HK-2 (cell line): ENCODE data around the gene COL5A1.

Experiments used
- DNase-seq: peaks from one replicate; pipeline ENCODE4 v3.0.0-alpha.2; 2018; ENCODE audit not compliant: unreplicated experiment

COL5A1 gene

DNA sequence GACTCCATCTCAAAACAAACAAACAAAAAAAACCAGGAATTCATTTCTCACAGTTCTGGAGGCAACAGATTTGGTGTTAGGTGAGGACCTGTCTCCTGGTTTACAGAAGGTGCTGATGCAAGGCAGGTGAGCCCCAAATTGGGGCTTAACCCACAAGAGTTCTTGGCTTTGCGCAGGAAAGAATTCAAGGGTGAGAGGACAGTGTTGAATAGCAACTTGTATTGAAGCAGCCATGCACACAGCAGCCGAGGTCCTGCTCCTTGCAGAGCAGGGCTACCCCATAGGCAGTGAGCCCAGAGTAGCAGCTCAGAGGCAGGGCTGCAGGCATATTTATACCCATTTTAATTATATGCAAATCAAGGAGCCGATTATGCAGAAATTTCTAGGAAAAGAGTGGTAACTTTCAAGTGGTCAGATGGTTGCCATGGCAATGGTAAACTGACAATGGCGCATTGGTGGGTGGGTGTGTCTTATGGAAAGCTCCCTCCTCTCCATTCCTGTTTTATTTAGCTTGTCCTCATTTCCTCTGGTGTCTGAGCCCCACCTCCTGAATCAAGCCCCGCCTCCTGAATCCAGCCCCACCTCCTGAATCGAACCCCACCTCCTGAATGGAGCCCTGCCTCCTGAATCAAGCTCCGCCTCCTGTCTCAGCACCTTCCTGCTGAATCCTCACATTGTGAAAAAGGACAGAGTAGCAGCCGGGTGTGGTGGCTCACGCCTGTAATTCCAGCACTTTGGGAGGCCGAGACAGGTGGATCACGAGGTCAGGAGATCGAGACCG lies 34.5 kb upstream of the COL5A1 start:
- DNase-seq, result no peak

DNA sequence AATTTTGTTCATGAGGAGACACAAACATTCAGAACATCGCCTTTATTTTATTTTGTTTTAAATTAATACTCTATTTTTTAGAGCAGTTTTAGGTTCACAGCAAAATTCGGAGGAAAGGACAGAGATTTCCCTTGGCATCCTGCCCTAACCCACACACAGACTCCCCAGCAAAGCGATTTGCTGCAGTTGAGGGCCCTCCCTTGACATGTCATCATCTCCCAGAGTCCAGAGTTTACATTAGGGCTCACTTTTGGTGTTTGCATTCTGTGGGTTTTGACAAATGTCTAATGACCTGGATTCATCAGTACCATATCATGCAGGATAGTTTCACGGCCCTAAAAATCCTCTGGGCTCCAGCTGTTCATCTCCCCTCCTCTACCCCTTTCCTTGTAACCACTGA lies 33.6 kb upstream of the COL5A1 start:
- DNase-seq, result no peak

DNA sequence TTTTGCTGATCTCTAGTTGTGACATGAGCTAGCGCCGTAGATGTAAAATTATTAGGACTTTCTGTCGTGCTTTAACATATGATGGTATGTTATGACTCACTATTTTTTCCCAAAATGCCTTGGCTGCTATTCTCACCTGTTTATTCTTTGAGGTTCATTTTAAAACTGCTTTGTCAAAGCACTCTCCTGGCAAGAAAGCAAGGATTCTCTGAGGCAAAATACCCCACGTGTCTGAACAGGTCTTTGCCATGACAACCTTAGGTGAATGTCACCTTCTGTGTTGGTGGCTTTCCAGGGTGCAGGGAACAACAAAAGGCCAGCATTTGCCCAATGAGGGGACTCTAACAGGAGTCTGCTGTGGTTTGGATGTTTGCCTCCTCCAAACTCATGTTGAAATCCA lies 30.6 kb upstream of the COL5A1 start:
- no peak for DNase-seq

DNA sequence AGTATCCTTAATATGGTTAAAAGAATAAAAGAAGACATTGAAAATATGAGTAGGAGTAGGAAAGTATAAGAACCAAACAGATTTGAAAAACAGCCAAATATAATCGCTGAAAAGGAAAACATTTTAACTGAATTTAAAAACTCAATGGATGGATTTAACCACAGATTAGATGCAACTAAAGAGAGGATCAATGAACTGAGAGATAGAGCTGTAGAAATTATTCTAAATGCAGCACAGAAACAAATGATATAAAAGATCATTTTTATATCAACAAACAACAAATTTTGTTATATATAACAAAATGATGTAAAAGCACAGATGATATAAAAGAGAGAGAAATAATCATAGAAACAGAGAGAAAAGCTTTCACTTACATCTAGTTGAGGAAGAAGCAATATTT lies 29.3 kb upstream of the COL5A1 start:
- DNase-seq, result no peak

DNA sequence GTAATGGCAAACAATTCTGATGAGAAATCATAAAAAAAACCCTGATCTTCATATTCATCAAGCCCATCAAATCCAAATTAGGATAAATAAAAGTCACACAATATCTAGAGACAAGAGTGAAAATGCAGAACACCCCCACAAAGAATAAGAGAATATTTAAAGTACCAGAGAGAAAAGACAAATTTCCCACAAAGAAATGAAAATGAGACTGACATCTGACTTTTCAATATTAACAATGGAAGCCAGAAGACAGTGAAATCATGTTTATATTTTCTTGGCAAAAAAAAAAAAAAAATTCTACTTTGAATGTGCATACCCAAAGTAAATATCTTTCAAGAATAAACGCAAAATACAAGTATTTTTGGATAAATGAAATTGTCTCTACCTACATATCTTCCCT lies 28.9 kb upstream of the COL5A1 start:
- no peak for DNase-seq

DNA sequence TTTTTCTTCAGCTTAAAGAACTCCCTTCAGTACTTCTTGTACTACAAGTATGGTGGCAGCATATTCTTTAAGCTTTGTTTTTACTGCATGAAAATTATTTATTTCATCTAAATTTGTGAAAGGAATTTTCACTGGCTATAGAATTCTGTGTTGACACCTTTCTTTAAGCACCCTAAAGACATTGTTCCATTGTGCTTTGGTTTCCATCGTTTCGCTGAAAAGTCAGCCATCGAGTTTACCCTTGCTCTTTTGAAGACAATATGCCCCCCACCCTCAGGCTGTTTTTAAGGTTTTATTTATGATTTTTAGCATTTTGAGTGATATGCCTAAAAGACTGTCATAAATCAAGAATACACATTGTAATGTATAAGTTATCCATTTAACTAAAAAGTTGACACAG lies 27.3 kb upstream of the COL5A1 start:
- DNase-seq, result no peak

DNA sequence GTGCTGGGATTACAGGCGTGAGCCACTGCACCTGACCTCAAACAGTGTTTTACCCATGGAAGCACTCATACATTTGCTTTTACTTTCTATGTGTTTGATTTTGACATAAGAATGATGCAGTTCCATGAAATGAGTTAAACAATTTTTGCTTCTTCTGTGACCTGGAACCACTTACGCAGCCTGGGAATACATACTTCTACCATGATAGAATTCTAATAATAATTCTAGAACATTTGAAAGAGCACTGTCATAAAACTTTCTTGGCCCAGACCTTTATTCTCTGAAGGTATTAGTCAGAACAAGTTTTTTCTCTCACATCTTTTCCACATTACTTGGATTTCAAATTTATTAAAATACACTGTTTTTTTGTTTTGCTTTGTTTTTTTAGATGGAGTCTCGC lies 25.3 kb upstream of the COL5A1 start:
- no peak for DNase-seq

DNA sequence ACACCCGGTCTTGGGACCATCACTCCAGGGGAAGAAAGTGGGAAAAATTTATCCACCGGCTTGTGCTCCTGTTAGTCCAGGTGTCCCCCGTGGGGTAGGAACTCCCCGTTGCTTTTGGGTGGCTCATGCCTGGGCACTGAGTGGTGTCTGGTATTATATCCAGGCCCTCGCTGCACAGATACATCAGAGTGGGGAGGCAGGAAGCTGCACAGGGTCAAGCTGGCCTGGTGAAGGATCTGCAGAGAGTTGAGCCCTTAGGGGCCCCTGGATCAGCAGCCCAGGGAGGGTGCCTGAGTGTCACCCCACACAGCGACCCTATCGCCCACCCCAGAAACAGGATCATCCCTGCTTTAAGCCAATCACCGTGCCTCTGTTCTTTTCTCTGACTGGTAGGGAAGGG lies 24.4 kb upstream of the COL5A1 start:
- no peak for DNase-seq

DNA sequence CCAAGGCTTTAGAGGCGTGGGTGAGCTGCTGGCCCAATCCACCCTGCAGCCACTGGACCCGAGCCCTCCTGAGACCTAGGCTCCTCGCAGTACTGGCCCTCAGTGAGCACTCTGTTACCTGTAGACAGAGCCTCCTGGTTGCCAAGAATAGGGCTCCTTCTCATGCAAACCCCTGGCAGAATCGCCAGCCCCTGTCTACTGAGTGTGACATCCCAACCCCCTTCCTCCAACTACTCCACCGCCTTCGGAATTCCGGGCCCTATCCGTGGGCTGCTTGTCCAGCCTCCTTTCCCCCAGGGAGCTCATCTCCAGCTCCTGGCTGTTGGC lies 23.8 kb upstream of the COL5A1 start:
- no peak for DNase-seq

DNA sequence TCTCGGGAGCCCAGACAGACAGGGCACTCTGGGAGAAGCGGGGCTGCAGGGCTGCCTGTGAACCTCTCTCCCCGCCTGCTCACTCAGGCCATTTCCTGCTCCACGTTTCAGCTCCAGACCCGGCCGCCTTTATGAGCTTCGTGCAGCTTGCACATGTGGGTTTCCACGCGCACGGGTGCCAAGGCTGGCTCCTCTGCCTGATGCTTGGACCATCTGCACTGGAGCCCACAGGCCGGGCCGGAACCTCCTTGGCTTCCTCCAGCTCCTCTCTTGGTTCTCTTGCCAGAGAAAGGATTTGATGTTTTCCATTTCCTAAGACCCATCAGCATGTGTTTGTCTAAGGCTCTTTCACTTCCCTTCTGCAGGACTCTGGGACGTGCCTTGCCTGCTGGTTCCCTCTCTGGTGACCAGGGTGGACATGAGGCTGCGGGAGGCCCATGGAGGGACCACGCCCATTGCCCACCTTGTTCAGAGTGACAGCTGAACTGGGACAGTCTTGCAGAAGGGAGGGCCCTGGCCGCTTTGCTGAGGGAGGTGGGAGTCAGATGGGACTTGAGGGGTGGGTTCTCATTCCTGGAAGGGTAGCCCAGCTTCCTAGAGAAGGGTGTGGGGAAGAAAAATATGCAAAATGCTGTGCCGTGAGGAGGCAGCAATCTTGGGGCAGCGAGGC lies 23.3 kb upstream of the COL5A1 start:
- no peak for DNase-seq

DNA sequence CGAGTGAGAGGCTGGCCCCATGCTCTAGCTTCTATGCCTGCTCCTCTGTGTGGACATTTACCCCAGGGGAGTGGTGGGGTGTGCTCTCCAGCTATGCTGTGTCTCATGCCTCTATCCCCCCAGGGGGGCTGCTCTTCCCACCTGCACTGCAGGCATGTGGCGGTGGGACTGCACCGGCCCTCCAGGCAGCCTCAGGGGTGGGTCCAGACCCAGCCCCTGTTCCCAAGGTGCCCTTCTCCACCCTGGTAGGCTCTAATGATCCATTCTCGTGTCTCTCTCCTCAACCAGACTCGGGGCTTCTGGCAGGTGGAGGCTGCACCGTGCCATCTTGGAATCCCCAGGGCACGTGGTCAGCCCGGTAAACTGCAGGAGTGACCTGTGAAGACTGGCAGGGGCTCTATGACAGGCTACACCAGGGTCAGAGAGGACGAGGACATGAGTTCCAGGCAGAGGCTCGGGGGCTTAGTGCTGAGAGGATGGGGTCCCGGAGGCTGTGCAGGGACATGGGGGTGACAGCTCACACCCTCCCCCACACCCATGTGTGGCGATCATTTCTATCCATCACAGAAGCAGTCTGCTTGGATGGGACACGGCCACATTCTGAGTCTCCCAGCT lies 22.7 kb upstream of the COL5A1 start:
- no peak for DNase-seq

DNA sequence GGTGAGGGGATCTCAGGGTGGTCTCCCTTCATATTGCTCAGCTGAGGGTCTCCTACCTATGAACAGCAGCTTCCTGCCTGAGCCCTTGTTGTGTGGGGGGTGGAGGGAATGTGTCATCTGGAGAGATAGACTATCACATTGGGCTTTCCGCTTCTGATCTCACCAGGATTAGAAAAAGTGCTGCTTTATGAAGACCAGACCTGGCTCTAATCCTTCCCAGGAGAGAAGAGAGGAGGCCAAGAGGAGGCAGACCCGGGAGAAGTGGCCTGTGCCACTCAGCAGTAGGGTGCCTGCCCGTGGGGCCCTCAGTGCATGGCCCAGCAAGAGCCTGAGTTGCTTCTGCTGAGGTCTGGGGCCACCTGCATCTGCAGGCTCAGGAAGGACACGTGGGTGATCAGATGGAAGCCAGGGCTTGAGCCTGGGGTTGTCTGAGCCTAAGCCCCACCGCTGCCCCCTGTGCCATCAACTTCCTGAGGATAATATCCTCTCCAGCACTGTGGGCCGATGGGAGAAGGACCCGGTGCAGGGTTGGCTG lies 22.1 kb upstream of the COL5A1 start:
- no peak for DNase-seq

DNA sequence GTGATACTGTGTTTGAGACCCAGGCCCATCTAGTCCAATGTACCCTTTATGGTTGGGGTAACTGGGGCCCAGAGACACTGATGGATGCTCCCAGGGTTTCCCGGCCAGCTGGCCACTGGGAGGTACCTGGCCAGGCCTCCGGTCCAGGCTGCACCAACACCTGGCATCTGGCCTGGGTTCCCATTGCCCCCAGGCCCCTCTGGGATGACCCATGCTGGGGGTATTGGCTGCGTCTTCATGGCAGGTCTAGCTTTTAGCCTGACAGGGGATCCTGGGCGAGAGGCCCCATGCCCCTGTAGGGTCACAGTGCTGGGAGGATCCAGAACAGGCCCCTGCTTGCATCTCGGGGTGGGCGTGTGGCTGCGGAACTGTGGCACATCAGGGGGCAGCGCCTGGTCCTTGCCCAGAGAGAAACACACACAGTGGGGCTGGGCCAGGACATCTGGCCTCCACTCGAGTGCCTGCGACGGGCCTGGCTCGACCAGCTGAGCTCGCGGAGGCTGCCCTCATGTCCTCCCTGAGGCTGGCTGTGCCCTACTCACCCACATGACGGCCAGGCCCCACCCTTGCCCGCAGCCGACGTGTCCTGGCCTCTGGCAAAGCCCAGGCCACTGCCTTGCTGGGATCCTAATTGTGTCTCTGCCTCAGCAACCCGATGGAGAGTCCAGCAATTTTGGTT lies 21.5 kb upstream of the COL5A1 start:
- DNase-seq, result no peak

DNA sequence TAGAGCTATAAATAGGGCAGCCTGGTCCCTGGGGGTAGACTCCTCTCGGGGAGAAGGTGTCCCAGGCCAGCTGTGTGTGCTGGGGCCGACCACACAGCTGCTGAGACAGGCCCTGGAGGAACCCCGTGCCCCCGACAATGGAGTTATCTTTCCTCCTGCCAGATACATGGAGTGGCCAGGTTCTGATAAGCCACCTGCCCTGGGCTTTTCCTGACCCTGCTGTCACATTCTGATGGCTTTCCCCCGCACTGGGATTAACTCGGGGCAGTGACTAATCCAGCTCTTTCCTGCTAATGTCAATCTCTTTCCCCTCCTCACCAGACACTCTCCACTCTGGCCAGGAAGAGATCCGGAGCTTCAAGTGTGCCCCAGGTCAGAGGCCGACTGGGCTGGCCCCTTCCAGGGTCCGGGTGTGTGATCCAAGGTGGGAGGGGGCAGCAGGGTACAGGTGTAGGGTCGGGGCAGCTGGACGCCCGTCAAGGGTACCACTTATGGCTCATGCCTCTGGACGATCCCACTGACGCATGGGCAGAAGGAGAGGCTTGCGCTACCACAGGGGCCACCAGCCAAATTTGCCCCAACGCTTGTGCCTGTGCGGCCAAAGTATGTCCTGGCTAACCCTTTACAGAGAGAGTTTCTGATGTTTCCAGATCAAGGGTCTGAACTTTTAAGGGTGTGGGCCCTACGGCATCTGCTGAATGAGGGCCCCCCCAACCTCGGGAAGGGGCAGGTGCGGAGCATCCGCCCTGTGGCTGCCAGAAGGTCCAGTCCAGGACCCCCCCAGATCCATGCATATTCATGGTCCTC lies 20.6 kb upstream of the COL5A1 start:
- no peak for DNase-seq

DNA sequence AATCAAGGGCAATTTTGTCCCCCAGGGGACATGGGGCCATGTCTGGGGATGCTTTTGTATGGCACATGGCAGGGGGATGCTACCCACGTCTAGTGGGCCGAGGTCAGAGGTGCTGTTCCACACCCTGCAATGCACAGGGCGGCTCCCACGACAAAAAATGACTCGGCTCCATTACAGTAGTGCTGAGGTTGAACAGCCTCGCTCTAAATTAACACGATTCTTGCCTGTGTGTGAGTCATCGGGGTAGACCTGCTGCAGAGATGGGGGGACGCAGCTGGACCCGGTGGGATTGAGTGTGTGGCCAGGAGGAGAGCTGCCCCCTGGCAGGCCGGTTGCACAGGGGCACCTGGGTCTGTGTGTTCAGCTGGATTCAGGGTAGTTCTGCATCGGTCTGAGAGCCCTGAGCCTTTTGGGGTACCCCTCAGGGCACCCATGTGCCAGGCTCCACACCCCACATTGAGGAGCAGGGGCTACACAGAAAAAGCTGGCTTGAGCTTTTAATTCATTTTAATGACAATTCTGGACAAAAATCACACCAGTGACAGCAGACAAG lies 20.0 kb upstream of the COL5A1 start:
- DNase-seq, result no peak

DNA sequence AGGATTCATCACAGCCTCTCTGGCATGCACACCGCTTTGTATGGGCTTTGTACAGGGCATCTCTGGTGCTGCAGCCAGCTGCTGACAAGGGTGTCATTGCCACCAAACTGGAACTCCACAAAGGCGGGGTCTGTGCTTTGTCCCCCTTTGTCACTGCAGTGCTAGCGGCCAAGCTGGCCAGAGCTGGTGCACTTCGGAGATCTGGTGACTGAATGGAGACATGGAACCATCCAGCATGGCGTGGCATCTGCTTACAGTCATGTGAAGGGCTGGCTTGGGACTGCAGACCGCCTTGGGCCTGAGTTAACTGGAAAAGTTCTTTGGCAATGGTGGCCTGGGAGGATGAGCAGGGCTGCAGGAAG lies 18.7 kb upstream of the COL5A1 start:
- no peak for DNase-seq

DNA sequence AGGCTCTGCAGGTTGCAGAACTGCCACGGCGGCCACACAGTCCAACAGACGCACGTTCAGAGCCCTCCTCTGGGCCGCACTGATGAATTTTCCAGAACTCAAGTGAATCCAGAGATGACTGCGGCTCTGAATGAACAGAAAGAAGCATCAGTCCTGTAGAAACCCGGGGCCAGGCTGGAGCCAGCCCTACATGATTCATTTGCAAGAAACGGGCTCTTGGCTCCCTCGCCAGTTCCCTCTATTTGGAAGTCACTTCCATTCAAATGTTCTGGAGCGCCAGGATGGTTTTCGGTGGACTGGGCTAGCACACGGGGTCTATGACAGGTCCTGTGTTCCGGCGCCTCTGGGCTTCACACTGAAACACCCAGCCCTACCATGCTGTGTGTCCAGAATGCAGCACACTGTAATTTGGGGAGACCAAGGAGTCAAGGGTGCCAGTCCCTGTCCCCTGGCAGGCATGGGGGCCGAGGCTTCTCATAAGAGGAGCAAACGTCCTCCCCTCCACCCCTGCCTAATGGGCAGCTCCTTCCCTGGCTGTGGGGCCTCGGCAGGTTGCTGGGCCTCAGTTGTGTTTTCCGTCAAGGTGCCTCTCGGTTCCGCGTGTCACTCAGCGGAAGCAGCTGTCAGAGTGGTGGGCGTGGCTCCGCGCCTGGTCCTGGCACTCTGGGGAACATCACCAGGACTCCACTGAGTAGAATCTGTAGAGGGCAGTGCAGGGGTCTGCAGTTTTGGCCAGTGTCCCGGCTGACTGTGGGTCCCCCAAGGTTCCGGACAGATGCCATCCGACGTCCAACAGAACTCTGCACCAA lies 18.1 kb upstream of the COL5A1 start:
- no peak for DNase-seq

DNA sequence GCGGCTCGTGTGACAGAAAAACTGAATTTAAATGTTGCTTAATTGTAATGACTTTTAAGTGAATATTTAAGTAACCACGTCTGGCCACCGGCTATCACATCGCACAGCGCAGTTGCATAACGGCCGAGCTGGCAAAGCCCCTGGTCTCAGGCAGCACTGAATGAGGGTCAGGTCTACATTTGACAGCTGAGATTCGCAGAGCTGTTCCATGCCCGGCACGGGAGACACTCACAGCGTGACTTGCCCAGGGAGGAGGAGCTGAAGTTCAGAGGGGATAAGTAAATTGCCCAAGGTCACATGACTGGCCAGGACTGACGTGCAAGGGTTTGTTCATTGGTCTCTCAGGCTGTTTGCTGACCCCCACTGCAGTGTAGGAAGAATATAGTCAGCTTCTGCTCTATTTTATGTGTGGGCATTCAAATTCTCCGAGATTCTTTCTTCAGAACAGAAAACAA lies 17.4 kb upstream of the COL5A1 start:
- DNase-seq, result no peak

DNA sequence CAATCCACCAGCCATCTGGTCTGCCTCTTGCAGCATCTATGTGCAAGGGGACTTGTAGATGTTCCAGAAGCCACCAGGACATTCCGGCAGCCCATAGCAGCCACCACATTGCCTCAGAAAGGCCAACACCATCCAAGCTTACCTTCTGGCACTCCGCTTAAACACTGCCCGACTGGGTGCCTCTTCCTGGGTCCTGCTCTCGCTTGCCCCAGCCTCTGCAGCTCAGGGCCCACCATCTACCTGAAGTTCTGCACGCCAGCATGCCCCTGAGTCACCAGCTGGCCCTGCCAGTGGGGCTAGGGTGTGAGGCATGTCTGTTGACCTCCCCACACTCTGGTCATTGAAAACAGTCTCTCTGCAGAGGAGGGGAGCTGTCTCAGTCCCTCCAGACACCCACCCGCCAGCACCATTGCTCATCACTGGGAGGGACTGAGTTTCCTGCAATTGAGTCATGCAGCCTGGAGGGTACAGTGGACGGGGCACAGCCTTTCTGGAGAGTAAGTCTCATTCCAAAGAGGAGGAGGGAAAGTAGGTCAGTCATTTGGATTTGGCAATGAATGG lies 16.9 kb upstream of the COL5A1 start:
- peak; percentile 56 for DNase-seq

DNA sequence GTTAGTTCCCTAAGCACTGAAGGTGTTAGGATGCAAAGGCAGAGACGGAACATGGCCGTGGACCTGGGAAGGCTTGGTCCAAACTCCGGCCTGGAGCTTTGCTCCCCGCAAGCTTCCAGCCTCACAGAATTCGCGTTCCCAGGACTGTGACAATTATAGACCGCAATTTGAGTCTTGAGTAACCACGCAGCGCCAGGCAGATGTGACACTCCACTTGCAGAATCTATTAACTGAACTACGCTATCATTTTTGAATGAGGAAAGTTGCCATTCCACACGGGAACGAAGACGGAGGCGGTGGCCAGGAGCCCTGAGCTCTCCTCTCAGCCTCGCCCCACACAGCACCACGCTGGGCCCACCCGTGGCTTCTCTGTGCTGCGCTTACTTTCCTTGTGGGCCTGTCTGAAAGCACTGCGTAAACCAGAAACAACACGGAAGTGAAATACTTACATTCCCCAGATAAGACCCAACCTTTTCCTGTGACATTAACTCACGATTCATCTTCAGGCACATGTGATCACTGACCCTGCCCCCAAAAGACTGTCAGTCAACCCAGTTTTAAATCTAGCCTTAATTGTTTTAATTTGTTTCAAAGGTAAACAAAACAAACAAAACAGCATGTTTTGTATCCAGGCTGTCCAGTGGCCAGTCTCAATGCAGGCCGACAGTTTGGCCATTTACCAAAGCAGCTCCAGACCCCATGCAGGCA lies 16.1 kb upstream of the COL5A1 start:
- DNase-seq, result no peak
